H1 (cell line): ENCODE results near the gene KANSL2. TPM values are rescaled to one million over a fixed set of nuclear protein-coding genes. Genes with fewer than 3 reads are reported as not detected.

Experiments
- CHD7 ChIP-seq: fragments of 300-600 bp; sonication (generic); IDR thresholded peaks from 2 replicates; pipeline ENCODE4 v1.7.1; 2012; ENCODE audit warnings: low read length, moderate library complexity, mild to moderate bottlenecking, inconsistent platforms; ENCODE audit not compliant: insufficient replicate concordance
- polyA plus RNA-seq, 7 experiments: library from polyadenylated mRNA; depleted of rRNA in 3 of 7; stranded (reverse) in 5 of 7; unstranded in 2 of 7; fragments of >200 nt in 5 of 7; fragments of 200-250 nt in 2 of 7; gene quantifications; 1 replicate in 5 of 7; 2 replicates in 1 of 7; 4 replicates in 1 of 7; pipeline versions ENCODE4 v1.2.1 to v1.2.3, GENCODE V29; 2011 to 2013; ENCODE audit warnings: missing spikeins in 2 of 7, mixed read lengths in 2 of 7
- total RNA-seq: library from RNA; stranded (reverse); fragmentation: NEBNext Ultra II Directional; extraction: Animal tissue kit (Norgen Biotek cat#: 25700); gene quantifications from 2 replicates; pipeline ENCODE4 v1.2.1, GENCODE V29; 2021

The KANSL2 gene
- total and polyA plus RNA-seq, 2 of the 8 experiments (the other 6 are each of a cell fraction or from before 2014, with no cell fraction given), result 48.4 to 50.7 TPM

- no peak for TF ChIP-seq CHD7
Observed at GRCh38 chr12:48629541-48629940, 52.5 kb downstream of the KANSL2 start (continued).
